Cerebellar cortex (tissue), 1 donor: Measurements from ENCODE around the gene UBN2.
"Not testable (repeated sequence)": the region's sequence is repeated elsewhere in the genome, so short reads cannot be mapped to it uniquely, and the experiment has no call there.

Source experiments
- DNase-seq: peaks from one replicate; pipeline ENCODE4 v3.0.0-alpha.2; 2015; ENCODE audit warnings: low spot score

Gene UBN2

DNA sequence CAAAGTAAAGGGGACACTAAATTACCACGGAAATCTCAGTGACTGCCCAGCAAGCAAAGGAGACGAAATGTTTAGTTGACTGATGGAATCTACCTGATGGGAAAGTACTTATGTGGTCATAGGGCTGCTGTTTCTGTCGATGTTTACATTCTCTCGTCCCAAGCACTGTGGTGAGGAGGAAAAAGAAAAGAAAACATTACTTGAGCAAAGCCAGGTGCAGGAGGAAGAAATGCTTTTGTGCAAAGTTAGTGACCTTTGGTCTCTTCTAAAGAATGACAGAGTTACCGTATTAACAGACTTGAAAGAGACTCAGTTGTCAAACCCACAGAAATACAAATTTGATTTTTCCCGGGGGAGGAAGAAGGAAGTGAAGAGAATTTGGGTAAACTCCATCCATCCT is 66.8 kb downstream of the UBN2 start:
- no peak for DNase-seq

DNA sequence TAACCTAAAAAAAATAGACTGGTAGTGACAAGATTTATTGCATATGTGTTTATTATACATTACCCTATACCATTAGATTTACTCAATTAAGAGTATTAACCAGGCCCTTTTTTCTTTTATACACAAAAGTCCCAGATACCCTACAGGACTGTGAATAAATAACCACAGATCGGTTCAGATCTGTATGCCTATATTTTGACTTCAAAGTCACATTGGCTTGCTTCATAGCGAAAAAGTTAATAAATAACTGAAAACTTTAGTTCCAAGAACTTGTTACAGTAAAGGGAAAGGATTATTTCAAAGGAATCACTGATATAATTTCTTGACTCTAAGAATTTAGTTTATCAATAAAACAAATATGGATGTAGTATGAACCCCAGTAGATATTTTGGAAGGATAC is 68.3 kb downstream of the UBN2 start:
- no peak for DNase-seq

DNA sequence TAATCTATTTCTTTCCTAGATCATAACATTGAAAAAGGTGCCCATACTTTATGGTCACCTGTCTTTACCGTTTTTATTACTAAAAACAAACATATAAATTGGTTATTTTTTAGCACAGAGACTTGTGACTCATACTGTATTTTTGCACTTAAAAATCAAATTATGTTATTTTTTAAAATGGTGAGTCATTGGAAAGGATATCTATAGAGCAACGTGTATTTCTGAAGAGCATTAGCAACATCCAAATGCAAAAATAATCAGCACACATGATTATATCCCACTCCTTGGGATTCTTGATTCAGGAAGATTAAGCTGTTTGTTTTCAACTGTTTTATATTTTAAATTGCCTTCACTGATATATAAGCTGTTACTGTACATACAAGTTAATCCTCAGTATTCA is 69.4 kb downstream of the UBN2 start:
- no peak for DNase-seq

DNA sequence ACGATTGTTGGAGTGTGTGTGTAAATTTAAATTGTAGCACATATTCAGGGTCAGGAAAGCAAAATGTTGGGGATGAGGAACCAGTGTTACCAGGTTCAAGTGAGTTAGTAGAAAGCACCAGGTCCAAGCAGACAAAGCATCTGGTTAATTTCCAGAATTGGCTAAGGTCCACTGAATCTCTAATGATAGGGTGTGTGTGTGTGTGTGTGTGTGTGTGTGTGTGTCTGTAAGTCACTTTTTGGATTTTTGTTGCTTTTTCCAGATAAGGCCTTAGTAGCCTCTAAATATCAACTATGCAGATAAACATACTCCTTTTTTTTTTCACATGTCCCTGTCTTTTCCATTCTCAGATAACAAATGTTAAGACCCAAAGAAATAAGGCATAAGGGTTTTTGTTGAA is 73.5 kb downstream of the UBN2 start:
- DNase-seq: no peak

- DNase-seq: no peak
Observed at GRCh38 chr7:139317939-139318505, 87.0 kb downstream of the UBN2 start.

GRCh38 chr7:139321071-139321745 is 90.2 kb downstream of the UBN2 start:
- DNase-seq: peak; percentile 44

GRCh38 chr7:139324709-139325108 is 93.7 kb downstream of the UBN2 start:
- DNase-seq: not testable (repeated sequence)

DNA sequence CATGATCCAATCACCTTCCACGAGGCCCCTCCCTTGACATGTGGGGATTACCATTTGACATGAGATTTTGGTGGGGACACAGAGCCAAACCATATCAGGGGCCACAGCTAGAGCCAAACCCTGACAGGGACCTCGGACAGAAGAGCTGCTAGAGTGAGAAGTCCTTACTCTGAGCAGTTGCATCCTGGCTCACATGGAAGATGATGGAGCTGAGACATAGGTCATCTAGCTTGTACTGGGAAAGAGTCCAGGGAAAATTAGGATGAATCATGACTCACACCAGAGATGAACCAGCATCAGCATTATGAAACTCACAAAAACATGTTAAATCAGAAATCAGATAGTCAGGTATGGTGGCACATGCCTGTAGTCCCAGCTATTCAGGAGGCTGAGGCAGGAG is 97.3 kb downstream of the UBN2 start:
- DNase-seq: no peak

GRCh38 chr7:139329119-139329518 is 98.1 kb downstream of the UBN2 start:
- DNase-seq: no peak

DNA sequence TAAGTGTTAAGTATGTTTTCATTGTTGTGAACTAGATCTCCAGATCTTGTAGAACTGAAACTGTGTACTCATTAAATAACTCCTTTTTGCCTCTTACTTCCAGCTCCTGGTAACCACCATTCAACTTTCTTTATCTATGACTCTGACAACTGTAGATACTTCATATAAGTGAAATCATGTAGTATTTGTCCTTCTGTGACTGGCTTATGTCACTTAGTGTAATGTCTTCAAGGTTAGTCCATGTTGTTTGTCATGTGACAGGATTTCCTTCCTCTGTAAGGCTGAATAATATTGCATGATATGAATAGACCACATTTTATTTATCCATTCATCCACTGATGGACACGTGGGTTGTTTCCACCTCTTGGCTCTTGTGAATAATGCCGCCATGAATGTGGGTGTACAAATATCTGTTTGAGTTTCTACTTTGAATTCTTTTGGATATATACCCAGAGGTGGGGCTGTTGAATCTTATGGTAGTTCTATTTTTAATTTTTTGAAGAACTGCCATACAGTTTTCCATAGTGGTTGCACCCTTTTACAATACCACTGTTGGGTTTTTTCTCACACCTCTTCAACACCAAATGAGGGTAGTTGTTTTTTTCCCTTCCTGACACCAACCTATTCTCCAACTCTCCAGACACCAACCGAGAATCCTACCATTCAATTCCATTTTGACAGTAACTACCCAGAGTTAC is 99.4 kb downstream of the UBN2 start:
- DNase-seq: no peak

- no peak for DNase-seq
Observed at GRCh38 chr7:139332697-139333359, 101.8 kb downstream of the UBN2 start.

DNA sequence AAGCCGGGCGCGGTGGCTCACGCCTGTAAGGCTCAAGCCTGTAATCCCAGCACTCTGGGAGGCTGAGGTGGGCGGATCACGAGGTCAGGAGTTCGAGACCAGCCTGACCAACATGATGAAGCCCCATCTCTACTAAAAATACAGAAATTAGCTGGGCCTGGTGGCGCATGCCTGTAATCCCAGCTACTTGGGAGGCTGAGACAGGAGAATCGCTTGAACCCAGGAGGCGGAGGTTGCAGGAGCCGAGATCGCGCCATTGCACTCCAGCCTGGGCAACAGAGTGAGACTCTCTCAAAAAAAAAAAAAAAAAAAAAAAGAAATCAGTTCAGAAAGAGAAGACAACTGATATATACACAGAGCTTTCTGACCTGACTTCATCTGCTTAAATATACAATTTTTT is 102.4 kb downstream of the UBN2 start:
- not testable (repeated sequence) for DNase-seq

DNA sequence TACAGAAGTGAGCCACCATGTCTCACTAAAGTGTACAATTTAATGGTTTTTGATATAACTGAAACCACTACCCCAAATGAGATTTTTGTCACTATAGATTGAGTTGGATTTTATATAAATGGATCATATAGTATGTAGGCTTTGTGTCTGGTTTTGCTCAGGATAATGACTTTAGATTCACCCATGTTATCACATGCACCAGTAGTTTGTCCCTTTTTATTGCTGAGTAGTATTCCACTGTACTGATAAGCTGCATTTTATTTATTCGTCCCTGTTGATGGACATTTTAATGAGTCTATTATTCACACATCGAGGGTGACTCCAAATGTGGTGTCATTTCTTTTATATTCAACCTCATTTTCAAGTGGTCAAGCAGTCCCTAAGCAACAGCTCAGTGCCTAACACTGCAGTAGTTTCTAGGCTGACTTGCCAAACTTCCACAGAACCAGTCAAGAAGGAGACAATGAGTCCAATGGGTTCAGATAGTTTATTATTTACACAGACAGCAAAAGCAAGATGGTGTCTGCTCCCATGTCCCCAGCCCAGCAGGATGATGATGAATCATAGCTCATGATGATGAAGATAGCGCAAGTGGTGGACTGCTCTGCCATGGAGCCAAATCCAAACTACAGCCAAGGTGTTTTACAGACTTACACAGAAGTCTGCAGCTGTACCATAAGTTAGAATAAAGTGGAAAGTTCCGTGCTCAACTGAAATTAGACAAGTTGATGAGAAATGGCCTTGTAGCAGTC is 103.5 kb downstream of the UBN2 start:
- DNase-seq: no peak

DNA sequence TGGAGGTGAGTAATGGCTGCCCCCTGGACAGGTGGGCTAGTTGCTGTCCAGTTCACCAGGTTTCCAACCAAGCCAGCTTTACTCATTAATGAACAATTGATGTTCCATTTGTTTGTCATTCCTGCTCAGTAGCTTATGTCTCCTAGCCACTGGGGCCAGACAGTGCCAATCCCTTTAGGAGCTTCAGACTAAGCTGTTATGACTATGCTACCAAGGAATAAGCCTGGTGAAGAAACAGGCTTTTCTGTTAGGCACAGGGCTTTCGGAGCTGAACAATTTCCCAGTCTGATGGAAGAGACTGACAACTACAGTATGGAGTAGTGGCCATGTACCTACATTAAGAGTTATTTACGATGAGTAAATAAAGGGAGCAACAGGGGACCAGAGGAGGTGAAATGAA is 108.0 kb downstream of the UBN2 start:
- no peak for DNase-seq

DNA sequence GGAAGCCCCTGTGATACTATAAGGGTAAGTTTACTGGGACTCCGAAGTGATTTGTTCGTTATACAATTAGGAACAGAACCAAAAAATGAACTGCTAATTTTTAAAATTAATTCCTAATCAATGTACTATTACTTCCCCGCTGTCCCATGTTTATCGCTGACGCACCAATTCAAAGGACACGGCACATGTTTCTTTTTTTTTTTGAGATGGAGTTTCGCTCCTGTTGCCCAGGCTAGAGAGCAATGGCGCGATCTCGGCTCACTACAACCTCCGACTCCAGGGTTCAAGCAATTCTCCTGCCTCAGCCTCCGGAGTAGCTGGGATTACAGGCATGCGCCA is 108.6 kb downstream of the UBN2 start:
- DNase-seq: no peak

- DNase-seq: peak; percentile 100
Observed at GRCh38 chr7:139340037-139340807, 109.2 kb downstream of the UBN2 start.

DNA sequence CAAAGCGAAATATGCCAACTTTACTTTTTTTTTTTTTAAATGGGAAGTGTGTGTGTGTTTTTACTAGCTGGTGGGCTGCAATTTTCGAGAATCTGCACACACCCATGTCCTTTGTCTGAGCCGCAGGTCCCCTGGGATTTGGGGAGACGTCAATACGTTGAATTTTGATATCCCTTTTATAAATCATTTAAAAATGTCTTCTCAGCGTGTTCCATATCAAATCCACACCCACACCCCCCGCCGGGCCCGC is 109.7 kb downstream of the UBN2 start:
- no peak for DNase-seq

- DNase-seq: peak; percentile 97
Observed at GRCh38 chr7:139341058-139341775, 110.2 kb downstream of the UBN2 start, which contains the start of gene FMC1. FMC1 (plus strand) TSS chr7:139341337; CDS start chr7:139341385, 48 bp downstream.

DNA sequence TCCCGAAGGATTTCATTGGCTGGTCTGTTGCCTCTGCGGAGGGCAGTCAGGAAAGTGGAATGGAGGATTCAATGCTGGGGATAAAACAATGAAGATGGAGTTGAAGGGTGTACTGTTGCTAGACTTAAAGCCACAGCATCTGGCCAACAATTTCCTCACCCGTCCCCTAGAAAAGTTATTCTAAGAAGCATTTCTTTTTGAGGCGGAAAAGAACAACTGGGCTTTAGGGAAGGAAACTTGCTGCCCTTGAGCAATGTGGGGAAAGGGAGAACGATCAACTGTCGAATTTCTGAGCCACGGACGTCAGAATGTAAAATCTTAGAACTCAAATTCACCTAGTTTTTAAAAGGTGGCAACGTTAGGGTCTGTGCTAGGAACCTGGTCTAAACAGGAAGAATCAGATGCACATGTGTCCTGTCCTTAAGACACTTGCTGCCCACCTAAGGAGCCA is 110.8 kb downstream of the UBN2 start:
- no peak for DNase-seq

- DNase-seq: no peak
Observed at GRCh38 chr7:139345042-139345441, 114.0 kb downstream of the UBN2 start.

- DNase-seq: no peak
Observed at GRCh38 chr7:139351027-139351426, 120.0 kb downstream of the UBN2 start.
